HL-60 (cell line): ENCODE data around the gene EVA1A.

Source experiments
- GABPA ChIP-seq: IDR thresholded peaks from 2 replicates; pipeline ENCODE4 v1.6.1; 2012; ENCODE audit warnings: low read depth
- POLR2AphosphoS5 ChIP-seq: IDR thresholded peaks from 2 replicates; pipeline ENCODE4 v1.6.1; 2012; ENCODE audit warnings: low read depth
- TF ChIP-seq, protein P1 (sequence below): IDR thresholded peaks from one replicate; pipeline ENCODE4 v1.5.1; 2011; ENCODE audit warnings: low read length, control low read depth, inconsistent platforms; ENCODE audit not compliant: insufficient read depth

DNA sequence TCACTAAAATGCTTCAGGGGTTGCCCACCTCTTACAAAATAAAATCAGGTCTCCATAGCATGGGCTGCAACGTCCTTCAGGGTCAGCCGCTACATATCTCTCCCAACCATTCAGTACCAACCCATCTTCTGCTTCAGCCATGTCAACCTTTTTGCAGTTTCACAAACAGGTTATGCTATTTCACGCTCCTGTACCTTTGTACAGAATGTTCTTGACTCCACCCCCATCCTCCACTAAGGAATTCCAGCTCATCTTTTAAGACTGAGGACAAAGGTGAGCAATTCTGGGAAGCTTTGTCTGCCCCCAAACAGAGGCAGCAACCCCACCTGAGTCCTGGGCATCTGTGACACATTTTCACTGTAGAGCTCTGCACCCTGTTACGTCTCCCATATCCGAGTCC lies 8.8 kb upstream of the EVA1A start:
- TF ChIP-seq, protein P1, sequence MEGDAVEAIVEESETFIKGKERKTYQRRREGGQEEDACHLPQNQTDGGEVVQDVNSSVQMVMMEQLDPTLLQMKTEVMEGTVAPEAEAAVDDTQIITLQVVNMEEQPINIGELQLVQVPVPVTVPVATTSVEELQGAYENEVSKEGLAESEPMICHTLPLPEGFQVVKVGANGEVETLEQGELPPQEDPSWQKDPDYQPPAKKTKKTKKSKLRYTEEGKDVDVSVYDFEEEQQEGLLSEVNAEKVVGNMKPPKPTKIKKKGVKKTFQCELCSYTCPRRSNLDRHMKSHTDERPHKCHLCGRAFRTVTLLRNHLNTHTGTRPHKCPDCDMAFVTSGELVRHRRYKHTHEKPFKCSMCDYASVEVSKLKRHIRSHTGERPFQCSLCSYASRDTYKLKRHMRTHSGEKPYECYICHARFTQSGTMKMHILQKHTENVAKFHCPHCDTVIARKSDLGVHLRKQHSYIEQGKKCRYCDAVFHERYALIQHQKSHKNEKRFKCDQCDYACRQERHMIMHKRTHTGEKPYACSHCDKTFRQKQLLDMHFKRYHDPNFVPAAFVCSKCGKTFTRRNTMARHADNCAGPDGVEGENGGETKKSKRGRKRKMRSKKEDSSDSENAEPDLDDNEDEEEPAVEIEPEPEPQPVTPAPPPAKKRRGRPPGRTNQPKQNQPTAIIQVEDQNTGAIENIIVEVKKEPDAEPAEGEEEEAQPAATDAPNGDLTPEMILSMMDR = no peak
- TF ChIP-seq POLR2AphosphoS5 = no peak
- TF ChIP-seq GABPA = no peak
